HTERT RPE-1 (cell line): ENCODE results near the gene MEGF11.

Experiments used
- in situ Hi-C: fragments of 300-500 bp; cut with MboI; formaldehyde crosslinking; loops from 4 replicates; pipeline ENCODE4 v1.14.3; 2020; ENCODE audit warnings: low sequenced_read_pairs

MEGF11 gene

GRCh38 chr15:66097151-66098021 lies 156.2 kb downstream of the MEGF11 start:
- in situ Hi-C loops: no loop called here

DNA sequence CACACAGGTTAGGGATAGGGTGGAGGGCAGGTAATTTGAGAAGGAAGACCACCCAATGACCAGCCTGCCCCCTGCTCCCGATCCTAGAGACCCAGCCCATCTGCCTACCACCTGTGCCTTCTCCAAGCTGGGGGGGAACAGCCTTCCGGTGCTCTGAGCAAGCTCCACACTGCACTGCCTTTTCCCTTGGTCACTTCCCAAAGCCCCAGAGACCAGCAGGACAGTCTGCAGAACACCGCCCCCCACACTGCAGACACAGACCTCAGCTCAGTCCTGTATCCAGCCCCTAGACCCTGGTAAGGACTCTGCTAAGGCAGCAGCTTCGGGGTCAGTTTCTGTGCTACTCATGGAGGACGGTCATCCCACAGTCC lies 156.9 kb downstream of the MEGF11 start:
- in situ Hi-C loops: no loop called here

GRCh38 chr15:66095871-66096687 lies 157.5 kb downstream of the MEGF11 start:
- in situ Hi-C loops: no loop called here

GRCh38 chr15:66094331-66094730 lies 159.2 kb downstream of the MEGF11 start:
- in situ Hi-C loops: no loop called here

DNA sequence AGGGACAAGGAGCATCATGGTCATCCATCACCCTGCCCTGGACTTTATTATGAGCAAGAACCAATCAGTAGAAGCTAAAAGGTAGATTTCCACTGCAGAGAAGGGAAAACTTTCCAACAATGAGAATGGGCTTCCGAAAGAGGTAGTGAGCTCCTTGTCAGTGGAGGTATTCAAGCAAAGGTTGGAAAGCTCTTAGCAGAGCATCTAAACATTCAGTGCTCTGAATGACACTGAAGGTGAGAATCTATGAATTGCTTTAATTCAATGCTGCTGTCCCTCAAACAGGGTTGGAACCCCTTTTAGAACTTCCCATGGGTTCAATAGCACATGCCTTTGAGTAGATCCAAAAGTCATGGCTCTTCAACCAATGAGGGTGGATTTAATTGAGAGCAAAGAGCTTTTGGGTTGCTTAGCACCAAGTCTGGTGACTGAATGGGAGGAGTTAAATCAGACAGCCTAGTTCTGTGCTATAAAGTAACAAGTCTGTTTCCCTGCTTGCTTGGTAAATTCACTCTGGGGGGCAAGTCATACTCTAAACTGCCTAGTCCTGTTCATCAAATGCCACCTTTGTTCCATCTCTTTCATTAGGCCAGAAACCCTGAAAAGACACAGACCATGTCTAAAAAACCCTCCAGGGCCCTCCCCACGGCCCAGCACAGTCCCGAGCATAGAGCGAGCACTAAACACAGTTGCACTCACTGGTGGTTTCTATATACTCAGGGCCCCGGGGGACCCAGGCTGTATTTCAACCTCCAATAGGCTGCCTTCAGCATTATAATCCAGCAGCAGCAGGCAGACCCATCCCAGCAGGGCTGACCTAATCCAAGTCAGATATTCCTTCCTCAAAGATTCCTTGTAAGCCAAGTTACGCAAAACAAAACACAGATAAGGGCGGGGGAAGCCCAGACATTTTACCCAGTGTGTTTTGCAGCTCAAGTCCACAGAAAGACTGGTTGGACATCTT lies 161.2 kb downstream of the MEGF11 start:
- in situ Hi-C loops: no loop called here

DNA sequence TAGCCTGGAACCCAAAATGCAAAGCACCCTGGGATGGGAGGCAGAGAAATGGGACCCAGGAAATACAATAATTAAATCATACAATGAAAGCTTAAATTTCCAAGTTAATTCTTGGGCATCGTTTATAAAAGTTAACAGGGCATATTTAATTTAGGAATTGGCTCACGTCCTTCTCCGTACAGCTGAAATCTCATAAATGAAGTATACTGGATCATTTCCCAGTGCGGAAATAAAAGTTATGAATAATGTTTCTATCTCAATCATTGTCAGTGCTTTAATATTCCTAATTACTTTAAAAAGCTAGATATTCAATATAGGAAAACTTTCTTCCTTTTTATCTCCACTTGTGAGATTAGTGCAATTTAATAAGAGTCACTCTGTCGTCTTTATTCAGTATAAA lies 164.0 kb downstream of the MEGF11 start:
- in situ Hi-C loops: no loop called here

GRCh38 chr15:66089049-66089448 lies 164.5 kb downstream of the MEGF11 start:
- in situ Hi-C loops: no loop called here

DNA sequence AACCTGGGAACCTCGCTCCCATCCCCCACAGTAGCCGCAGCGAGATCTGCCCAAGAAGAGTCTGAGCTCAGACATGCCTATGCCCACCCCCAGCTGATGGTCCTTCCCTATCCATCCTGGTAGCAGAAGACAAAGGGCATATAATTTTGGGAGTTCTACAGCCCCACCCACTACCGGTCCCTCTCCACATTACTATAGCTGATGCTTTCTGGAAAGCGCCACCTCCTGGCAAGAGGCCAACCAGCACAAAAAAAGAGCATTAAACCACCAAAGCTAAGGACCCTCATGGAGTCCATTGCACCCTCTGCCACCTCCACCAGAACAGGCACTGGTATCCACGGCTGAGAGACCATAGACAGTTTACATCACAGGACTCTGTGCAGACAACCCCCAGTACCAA lies 168.4 kb downstream of the MEGF11 start:
- in situ Hi-C loops: no loop called here

DNA sequence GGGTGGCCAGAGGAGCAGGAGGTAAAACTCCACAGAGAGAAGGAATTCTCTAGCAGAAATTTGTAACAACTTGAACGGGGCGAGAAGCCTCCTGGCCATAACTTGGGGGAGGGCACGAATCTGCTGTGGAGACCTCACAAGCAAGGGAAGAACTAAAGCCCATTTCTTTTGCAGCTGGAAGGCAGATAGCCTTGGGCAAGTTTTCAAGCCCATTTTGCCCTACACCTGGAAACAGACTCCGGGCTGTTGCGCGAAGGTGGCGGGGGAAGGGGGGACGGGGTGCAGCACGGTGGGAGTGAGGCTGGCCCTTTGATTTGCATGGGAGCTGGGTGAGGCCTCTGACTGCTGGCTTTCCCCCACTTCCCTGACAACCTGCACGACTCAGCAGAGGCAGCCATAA lies 168.8 kb downstream of the MEGF11 start:
- in situ Hi-C loops: no loop called here

GRCh38 chr15:66080717-66081398 lies 172.7 kb downstream of the MEGF11 start:
- in situ Hi-C loops: no loop called here

DNA sequence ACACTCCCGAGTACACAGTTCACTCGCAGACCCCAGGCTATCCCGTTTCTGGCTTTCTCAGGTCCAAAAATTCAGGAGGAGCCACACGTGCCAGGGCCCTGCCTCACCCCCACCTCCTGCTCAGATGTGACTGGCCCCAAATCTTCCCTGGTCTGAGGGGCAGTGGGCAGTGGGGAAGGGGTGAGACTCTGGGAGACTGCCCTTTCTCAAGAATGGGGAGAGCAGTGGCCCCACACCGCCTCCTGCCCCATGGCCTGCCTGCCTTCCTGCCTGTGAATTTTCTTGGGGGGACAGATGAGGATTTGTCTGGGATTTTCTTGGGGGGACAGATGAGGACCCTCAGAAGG lies 174.6 kb downstream of the MEGF11 start:
- in situ Hi-C loops: no loop called here

DNA sequence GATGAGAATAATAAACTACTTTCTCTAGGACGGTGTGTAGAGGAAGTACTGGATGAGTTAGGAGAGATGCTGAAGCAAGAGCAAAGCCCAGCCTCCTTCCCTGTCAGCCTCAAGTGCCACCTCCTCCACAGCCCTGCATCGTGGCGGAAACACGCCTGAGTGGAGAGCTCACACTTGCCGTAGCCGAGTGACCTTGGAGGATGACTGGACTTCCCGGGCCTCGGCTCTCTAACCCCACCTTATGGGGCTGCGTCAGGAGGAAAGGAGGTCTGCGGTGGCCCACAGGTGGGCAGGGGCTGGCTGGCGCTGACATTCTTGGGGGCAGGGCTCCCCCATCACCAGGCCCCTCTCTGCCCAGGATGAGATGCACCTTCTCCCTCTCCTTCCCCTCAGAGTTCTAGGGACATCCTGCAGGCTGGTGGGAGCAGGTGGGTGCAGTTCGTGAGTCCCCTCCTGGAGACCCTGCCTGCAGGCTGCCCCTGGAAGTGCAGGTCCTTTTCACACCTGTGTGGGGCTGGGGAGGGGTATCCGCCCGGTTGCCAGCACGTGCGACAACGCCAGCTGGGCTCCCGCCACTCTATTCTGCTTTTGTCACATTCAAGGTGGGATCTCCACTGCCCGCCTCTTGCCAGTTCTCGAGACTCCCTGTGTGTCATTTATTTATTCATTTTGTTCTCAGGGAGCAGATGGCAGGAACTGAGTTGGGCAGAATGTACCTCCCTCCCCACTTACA lies 175.2 kb downstream of the MEGF11 start:
- in situ Hi-C loops: no loop called here

GRCh38 chr15:66077320-66077663 lies 176.3 kb downstream of the MEGF11 start:
- in situ Hi-C loops: no loop called here

GRCh38 chr15:66076591-66077319 lies 176.8 kb downstream of the MEGF11 start:
- in situ Hi-C loops: no loop called here

- in situ Hi-C loops: no loop called here
Observed at GRCh38 chr15:66075947-66076346, 177.6 kb downstream of the MEGF11 start.

DNA sequence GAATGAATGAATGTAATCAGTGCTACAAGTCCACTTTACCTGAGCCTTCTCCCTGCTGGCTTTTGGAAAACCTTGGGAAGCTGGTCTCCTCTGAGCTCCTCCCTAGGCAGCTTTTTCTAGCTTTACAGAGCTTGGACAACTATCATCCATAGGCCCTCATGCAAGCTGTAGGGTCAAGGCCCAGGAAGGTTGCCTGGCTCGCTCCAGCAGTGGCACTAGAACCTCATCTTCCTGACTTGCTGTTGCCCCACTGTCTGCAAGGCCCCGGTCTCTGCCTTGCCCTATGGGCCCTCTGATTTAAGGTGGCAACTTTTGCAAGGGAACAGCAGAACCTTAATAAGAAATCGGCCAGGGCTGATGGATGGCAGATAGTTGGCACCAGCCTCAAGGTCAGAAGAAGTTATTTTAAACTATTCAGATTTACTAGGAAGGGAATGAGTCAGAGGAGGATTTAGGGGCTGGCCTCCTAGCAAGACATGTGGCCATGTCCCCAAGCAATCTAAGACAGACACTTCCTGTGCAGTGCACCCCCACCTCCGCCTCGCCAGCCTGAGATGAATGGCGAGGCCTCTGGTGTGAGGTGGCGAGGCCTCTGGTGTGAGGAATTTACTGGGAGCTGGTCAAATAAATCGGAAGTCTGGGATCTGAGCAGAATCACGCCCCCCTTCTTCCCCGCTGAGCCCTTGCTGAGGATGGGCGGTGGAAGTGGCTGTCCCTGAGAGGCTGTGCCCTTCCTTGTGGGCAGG lies 180.8 kb downstream of the MEGF11 start:
- in situ Hi-C loops: no loop called here

DNA sequence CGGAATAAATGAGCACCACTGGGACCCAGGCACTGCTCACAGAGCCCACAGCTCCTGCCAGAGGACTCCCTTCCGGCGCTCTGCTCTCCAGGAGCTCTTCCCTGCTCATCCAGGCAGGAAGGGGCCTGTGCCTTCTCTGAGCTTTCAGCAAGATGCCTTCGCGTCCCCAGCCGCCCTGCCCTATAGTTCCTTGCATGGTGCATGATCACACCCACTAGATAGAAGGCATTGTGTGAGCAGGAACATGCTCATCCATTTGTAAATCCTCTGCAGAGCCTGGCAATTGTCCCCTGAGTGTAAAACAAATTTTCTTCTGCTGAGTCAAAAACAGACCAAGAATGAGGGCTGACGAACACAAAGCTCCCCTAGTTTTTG lies 181.6 kb downstream of the MEGF11 start:
- in situ Hi-C loops: no loop called here

DNA sequence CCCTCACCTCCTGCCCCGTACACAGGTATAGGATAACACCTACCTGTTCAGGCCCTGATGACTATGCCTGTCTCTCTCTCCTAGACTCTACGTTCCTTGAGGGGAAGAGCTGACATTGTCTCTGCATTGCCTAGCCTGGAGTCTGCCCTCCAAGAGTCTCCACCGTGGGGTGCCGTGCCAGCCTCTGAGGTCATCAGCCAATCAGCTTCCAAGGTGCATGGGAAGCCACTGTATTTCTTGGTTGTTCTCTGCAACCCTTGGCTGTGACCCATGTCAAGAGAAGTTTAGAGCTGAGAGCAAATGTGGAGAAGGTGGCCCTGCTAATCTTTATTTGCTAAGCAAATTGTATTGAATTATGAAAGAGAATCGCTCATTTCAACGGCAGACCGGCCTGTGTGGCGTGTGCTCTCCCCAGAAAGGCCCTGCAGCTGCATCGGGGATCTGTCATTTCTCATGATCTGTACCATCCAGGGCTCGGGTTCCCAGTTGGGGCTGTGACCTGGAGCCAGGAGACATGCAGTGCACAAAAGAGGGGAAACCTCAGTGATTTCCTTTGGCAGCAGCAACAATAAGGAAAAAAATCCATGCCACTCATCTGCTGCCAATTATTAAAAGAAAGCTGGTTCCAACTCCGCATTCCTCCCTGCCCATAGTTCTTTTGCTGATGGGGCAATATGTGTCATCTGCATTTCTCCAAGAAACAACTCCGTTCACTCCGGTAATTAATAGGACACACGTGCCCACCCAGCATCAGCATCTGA lies 182.2 kb downstream of the MEGF11 start:
- in situ Hi-C loops: no loop called here
